ENCODE measurements around the gene BCLAF1. TPM values are rescaled to one million over a fixed set of nuclear protein-coding genes. Genes with fewer than 3 reads are reported as not detected.

BCLAF1 gene
- total and polyA plus RNA-seq, 2 donors (not counting 1 experiment from before 2014, with no cell fraction given): 39.3 to 268 TPM

DNA sequence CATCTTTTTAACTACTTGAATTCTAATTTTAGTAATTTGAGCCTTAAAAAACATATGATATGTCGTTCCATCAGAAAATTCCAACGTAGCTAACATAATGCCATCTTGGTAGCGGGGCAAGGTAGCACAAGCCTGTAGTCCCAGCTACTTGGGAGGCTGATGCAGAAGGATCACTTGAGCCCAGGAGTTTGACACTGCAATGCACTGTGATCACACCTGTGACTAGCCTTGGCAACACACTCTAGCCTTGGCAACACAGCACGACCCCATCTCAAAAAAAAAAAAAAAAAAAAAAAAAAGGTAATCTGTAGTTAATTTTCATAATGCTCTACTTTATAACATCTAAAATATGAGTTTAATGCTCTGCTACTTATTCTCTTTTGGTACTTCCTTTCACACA is 6.7 kb downstream of the BCLAF1 start:
- Histone ChIP-seq H3K79me2 (ENCODE audit: control insufficient read depth, insufficient read depth, low read length) (peaks cover 93% of the 10 kb centered on the region), H3K27ac (ENCODE audit: low read length in 2 of 2) (peak overlapping the region in 1 of 2 donors; percentile 16), H3K4me1 (ENCODE audit: control insufficient read depth in 2 of 2, insufficient read depth in 2 of 2, low read length in 2 of 2) (peaks cover 43 to 68% of the 10 kb centered on the region in 2 donors), H3K36me3 (replicated peaks in 1 of 2; ENCODE audit: control extremely low read depth in 1 of 2, control insufficient read depth in 1 of 2, extremely low read depth in 1 of 2, insufficient read depth in 2 of 2, low read length in 1 of 2) (peaks cover 12 to 47% of the 10 kb centered on the region in 2 experiments), H3K4me2 (replicated peaks; ENCODE audit: low read depth, low read length, poor library complexity, severe bottlenecking) (peak overlapping the region; percentile 23), H3K27me3 (replicated peaks in 1 of 4; ENCODE audit: control extremely low read depth in 1 of 4, control insufficient read depth in 3 of 4, insufficient read depth in 4 of 4, low read length in 3 of 4) (no peaks in the 10 kb centered on the region), H3K4me3 (ENCODE audit: control extremely low read depth in 1 of 5, extremely low read depth in 1 of 5, insufficient read depth in 1 of 5, low read depth in 2 of 5, low read length in 4 of 5) (no peak overlapping the region), H3K9me3 (ENCODE audit: control extremely low read depth in 1 of 3, control insufficient read depth in 2 of 3, insufficient read depth in 1 of 3, low read length in 2 of 3) (no peaks in the 10 kb centered on the region), H3K9ac (ENCODE audit: low read length) (no peak overlapping the region), H2AFZ (ENCODE audit: insufficient read depth, low read depth, low read length, poor library complexity, severe bottlenecking) (no peak overlapping the region), H4K20me1 (ENCODE audit: control insufficient read depth, insufficient read depth, low read length, poor library complexity, severe bottlenecking) (peaks cover 94% of the 10 kb centered on the region)
- H3K9me3 Mint-ChIP-seq (ENCODE audit: insufficient read depth): no peaks in the 10 kb centered on the region
- no peaks in the 10 kb centered on the region for H3K27me3 Mint-ChIP-seq
- ChIA-PET CTCF (interaction anchor here (0.7 kb wide), 1 partner anchor 270 kb away, joined by 4 read pairs; no protein-coding TSS in a partner anchor), POLR2A (no interaction called here)
- TF ChIP-seq, protein P1, sequence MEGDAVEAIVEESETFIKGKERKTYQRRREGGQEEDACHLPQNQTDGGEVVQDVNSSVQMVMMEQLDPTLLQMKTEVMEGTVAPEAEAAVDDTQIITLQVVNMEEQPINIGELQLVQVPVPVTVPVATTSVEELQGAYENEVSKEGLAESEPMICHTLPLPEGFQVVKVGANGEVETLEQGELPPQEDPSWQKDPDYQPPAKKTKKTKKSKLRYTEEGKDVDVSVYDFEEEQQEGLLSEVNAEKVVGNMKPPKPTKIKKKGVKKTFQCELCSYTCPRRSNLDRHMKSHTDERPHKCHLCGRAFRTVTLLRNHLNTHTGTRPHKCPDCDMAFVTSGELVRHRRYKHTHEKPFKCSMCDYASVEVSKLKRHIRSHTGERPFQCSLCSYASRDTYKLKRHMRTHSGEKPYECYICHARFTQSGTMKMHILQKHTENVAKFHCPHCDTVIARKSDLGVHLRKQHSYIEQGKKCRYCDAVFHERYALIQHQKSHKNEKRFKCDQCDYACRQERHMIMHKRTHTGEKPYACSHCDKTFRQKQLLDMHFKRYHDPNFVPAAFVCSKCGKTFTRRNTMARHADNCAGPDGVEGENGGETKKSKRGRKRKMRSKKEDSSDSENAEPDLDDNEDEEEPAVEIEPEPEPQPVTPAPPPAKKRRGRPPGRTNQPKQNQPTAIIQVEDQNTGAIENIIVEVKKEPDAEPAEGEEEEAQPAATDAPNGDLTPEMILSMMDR (IDR thresholded peaks at IDR 0.05): no peak
- TF ChIP-seq EZH2 (IDR thresholded peaks at IDR 0.05; ENCODE audit: borderline replicate concordance, insufficient read depth, low read depth, low read length, poor library complexity, severe bottlenecking): no peak
- ATAC-seq (ENCODE audit: low read depth): no peak
- H3K4me1 Mint-ChIP-seq: peaks cover 76% of the 10 kb centered on the region
- 75% methylated on average over 3 of the region's 4 CpGs for WGBS (ENCODE audit: insufficient coverage)
- intact Hi-C loops (cut with micrococcal nuclease): loop anchor here (2.0 to 10.0 kb wide), 3 partner anchors 16 to 1228 kb away; partner anchors contain the start of genes HBS1L and MYB
- no peak for DNase-seq
- no peak overlapping the region for H3K27ac Mint-ChIP-seq
- H3K4me3 Mint-ChIP-seq: peak overlapping the region; percentile 60

DNA sequence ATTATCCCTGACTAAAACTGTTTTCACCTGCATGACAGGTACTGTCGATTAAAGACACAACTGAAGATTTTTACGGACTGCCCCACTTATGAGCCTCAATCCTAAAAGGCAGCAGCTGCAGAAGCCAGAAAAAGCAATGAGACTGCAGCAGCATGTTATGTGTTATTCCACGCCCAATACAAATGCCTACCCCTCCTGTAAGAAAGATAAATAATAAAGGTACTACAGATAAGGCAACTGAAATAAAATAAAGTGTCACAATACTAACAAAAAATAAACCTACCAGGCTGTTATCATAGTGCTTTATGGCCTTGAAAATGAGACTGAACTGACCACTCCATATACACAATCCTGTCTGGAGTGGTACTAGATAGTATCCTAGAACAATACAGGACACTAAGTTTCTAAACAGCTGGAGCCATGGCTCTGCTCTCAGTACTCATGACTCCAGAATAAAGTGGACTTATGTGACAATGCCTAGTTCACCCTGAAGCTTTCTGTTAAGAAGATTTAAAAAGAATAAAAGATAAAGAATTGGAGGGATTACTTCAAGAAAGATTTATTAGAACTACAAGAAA is 9.5 kb downstream of the BCLAF1 start:
- ATAC-seq (ENCODE audit: low read depth) (no peak), DNase-seq (no peak)
- Histone ChIP-seq H4K20me1 (ENCODE audit: control insufficient read depth, insufficient read depth, low read length, poor library complexity, severe bottlenecking) (peaks cover 87% of the 10 kb centered on the region), H3K9me3 (ENCODE audit: control extremely low read depth in 1 of 3, control insufficient read depth in 2 of 3, insufficient read depth in 1 of 3, low read length in 2 of 3) (no peaks in the 10 kb centered on the region), H2AFZ (ENCODE audit: insufficient read depth, low read depth, low read length, poor library complexity, severe bottlenecking) (no peak overlapping the region), H3K36me3 (replicated peaks in 1 of 2; ENCODE audit: control extremely low read depth in 1 of 2, control insufficient read depth in 1 of 2, extremely low read depth in 1 of 2, insufficient read depth in 2 of 2, low read length in 1 of 2) (peaks cover 19 to 59% of the 10 kb centered on the region in 2 experiments), H3K4me3 (ENCODE audit: control extremely low read depth in 1 of 5, extremely low read depth in 1 of 5, insufficient read depth in 1 of 5, low read depth in 2 of 5, low read length in 4 of 5) (no peak overlapping the region), H3K4me1 (ENCODE audit: control insufficient read depth in 2 of 2, insufficient read depth in 2 of 2, low read length in 2 of 2) (peaks cover 16 to 47% of the 10 kb centered on the region in 2 donors), H3K27me3 (replicated peaks in 1 of 4; ENCODE audit: control extremely low read depth in 1 of 4, control insufficient read depth in 3 of 4, insufficient read depth in 4 of 4, low read length in 3 of 4) (no peaks in the 10 kb centered on the region), H3K27ac (ENCODE audit: low read length in 2 of 2) (no peak overlapping the region), H3K79me2 (ENCODE audit: control insufficient read depth, insufficient read depth, low read length) (peaks cover 80% of the 10 kb centered on the region), H3K4me2 (replicated peaks; ENCODE audit: low read depth, low read length, poor library complexity, severe bottlenecking) (peak overlapping the region; percentile 9), H3K9ac (ENCODE audit: low read length) (no peak overlapping the region)
- TF ChIP-seq EZH2 (IDR thresholded peaks at IDR 0.05; ENCODE audit: borderline replicate concordance, insufficient read depth, low read depth, low read length, poor library complexity, severe bottlenecking): no peak
- TF ChIP-seq, protein P1 (IDR thresholded peaks at IDR 0.05): no peak
- ChIA-PET CTCF (no interaction called here), POLR2A (no interaction called here)
- 100% methylated on average over 2 of the region's 3 CpGs for WGBS (ENCODE audit: insufficient coverage)
- Mint-ChIP-seq H3K9me3 (ENCODE audit: insufficient read depth) (no peaks in the 10 kb centered on the region), H3K4me3 (no peak overlapping the region), H3K27me3 (no peaks in the 10 kb centered on the region), H3K27ac (no peak overlapping the region), H3K4me1 (peaks cover 52% of the 10 kb centered on the region)
- intact Hi-C loops (cut with micrococcal nuclease): loop anchor here (10.0 kb wide), 2 partner anchors 1095 to 1225 kb away; partner anchors contain the start of genes HBS1L and MYB
